NB4 (cell line): ENCODE measurements around the gene ABCB1.

Source experiments
- MAX ChIP-seq: IDR thresholded peaks from 2 replicates; pipeline ENCODE4 v1.6.1; 2011; ENCODE audit warnings: low read depth, low read length
- POLR2A ChIP-seq: IDR thresholded peaks from 2 replicates; pipeline ENCODE4 v1.6.1; 2011; ENCODE audit warnings: mild to moderate bottlenecking; ENCODE audit not compliant: insufficient read length; ENCODE audit errors: extremely low read depth
- TF ChIP-seq, protein P1 (sequence below): IDR thresholded peaks from one replicate; pipeline ENCODE4 v1.5.1; 2012; ENCODE audit warnings: low read depth, low read length

GRCh38 chr7:87497482-87497881 is 103.2 kb downstream of the ABCB1 start:
- TF ChIP-seq, protein P1, sequence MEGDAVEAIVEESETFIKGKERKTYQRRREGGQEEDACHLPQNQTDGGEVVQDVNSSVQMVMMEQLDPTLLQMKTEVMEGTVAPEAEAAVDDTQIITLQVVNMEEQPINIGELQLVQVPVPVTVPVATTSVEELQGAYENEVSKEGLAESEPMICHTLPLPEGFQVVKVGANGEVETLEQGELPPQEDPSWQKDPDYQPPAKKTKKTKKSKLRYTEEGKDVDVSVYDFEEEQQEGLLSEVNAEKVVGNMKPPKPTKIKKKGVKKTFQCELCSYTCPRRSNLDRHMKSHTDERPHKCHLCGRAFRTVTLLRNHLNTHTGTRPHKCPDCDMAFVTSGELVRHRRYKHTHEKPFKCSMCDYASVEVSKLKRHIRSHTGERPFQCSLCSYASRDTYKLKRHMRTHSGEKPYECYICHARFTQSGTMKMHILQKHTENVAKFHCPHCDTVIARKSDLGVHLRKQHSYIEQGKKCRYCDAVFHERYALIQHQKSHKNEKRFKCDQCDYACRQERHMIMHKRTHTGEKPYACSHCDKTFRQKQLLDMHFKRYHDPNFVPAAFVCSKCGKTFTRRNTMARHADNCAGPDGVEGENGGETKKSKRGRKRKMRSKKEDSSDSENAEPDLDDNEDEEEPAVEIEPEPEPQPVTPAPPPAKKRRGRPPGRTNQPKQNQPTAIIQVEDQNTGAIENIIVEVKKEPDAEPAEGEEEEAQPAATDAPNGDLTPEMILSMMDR, result no peak
- TF ChIP-seq POLR2A (no peak), MAX (no peak)
